SH-SY5Y (cell line): ENCODE results near the gene FA2H.

Experiments
- GATA2 ChIP-seq: IDR thresholded peaks from 2 replicates; pipeline ENCODE4 v1.6.1; 2011; ENCODE audit warnings: mild to moderate bottlenecking, low read depth, low read length
- GATA3 ChIP-seq: IDR thresholded peaks from 2 replicates; pipeline ENCODE4 v1.6.1; 2011; ENCODE audit warnings: low read depth, mild to moderate bottlenecking, low read length, moderate library complexity

DNA sequence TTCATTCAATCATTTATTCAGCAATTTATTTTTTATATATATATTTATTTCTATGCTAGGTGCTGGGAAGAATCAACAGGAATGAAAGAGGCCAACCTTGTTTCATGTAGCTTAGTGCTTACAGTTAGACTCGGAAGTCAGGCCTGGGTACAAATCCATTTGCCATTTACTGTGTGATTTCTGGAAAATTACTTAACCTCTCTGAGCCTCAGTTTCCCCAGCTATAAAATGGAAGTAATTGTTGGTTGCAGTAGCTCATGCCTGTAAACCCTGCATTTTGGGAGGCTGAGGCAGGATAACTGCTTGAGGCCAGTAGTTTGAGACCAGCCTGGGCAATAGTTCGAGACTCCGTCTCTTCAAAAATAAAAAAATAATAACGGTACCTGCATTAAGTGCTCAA, 46.7 kb downstream of the FA2H start:
- TF ChIP-seq GATA2 (no peak), GATA3 (no peak)
